ENCODE measurements around the gene SRPK2.
"Not testable (repeated sequence)": the region's sequence is repeated elsewhere in the genome, so short reads cannot be mapped to it uniquely, and the experiment has no call there.

Gene SRPK2

GRCh38 chr7:105325216-105325904, 63.4 kb downstream of the SRPK2 start:
- TF ChIP-seq, protein P1, sequence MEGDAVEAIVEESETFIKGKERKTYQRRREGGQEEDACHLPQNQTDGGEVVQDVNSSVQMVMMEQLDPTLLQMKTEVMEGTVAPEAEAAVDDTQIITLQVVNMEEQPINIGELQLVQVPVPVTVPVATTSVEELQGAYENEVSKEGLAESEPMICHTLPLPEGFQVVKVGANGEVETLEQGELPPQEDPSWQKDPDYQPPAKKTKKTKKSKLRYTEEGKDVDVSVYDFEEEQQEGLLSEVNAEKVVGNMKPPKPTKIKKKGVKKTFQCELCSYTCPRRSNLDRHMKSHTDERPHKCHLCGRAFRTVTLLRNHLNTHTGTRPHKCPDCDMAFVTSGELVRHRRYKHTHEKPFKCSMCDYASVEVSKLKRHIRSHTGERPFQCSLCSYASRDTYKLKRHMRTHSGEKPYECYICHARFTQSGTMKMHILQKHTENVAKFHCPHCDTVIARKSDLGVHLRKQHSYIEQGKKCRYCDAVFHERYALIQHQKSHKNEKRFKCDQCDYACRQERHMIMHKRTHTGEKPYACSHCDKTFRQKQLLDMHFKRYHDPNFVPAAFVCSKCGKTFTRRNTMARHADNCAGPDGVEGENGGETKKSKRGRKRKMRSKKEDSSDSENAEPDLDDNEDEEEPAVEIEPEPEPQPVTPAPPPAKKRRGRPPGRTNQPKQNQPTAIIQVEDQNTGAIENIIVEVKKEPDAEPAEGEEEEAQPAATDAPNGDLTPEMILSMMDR (IDR thresholded peaks at IDR 0.05; ENCODE audit: low read depth, low read length), result no peak
- DNase-seq (ENCODE audit: extremely low read depth, low read depth), result no peak

- not testable (repeated sequence) for DNase-seq (ENCODE audit: extremely low read depth, low read depth)
These were observed 64.1 kb downstream of the SRPK2 start for GRCh38 chr7:105324606-105325005.

DNA sequence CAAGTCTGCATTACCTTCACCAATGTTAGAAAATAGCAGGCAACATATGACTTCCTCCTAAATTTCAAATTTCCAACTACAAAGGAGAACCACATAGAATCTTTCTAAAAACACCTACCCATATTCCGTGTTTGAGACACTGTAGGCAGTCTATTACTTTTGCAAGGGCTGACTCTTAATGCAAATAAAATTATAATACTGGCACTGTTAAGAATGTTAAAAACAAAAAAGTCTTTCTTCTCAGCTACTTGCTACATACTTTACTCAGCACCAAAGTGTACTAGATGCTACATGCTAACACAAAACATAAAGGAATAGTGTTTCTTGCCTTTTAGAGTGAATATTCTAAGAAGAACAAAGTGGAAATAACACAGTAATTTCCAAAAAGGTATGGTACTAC, 65.4 kb downstream of the SRPK2 start:
- no peak for DNase-seq (ENCODE audit: extremely low read depth, low read depth)
- TF ChIP-seq, protein P1 (IDR thresholded peaks at IDR 0.05; ENCODE audit: low read depth, low read length), result no peak

- TF ChIP-seq, protein P1 (IDR thresholded peaks at IDR 0.05; ENCODE audit: low read depth, low read length), result no peak
- no peak for DNase-seq (ENCODE audit: extremely low read depth, low read depth)
These were observed 66.0 kb downstream of the SRPK2 start for GRCh38 chr7:105322655-105323277.

DNA sequence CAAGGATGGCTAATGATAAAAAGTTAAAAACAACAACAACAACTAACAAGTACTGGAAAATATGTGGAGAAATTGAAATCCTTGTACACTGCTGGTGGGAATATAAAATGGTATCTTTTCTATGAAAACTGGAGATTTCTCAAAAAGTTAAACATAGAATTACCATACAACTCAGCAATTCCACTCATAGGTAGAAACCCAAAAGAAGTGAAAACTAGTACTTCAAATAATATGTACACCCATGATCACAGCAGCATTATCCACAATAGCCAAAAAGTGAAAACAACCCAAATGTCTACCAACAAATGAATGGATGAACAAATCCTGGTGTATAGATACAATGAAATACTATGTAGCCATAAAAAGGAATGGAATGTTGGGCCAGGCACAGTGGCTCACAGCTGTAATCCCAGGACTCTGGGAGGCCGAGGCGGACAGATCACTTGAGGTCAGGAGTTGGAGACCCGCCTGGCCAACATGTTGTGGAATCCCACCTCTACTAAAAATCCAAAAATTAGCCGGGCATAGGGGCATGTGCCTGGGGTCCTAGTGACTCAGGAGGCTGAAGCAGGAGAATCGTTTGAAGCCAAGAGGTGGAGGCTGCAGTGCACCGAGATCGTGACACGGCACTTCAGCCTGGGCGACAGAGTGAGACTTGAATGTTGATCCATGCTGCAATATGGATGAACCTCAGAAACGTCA, 66.8 kb downstream of the SRPK2 start:
- DNase-seq (ENCODE audit: extremely low read depth, low read depth), result no peak
- TF ChIP-seq, protein P1 (IDR thresholded peaks at IDR 0.05; ENCODE audit: low read depth, low read length), result no peak

DNA sequence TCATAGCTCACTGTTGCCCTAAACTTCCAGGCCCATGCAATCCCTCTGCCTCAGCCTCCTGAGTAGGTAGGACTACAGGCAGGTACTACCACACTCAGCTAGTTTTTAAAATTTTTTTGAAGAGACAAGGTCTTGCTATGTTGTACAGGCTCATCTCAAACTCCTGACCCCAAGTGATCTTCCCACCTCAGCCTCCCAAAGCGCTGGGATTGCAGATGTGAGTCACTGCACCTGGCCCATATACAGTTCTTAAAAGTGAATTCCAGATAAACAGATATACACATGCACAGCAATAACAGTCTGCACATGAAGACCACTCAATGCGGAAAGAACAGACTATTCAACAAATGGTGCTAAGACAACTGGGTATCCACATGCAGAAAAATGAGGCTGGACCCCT, 67.8 kb downstream of the SRPK2 start:
- TF ChIP-seq, protein P1 (IDR thresholded peaks at IDR 0.05; ENCODE audit: low read depth, low read length), result no peak
- no peak for DNase-seq (ENCODE audit: extremely low read depth, low read depth)

GRCh38 chr7:105319578-105319977, 69.1 kb downstream of the SRPK2 start:
- TF ChIP-seq, protein P1 (IDR thresholded peaks at IDR 0.05; ENCODE audit: low read depth, low read length), result no peak
- no peak for DNase-seq (ENCODE audit: extremely low read depth, low read depth)

All from AG09319 (cell line).